ENCODE measurements around the gene ZGRF1.
"Not testable (repeated sequence)": the region's sequence is repeated elsewhere in the genome, so short reads cannot be mapped to it uniquely, and the experiment has no call there.

Gene ZGRF1

DNA sequence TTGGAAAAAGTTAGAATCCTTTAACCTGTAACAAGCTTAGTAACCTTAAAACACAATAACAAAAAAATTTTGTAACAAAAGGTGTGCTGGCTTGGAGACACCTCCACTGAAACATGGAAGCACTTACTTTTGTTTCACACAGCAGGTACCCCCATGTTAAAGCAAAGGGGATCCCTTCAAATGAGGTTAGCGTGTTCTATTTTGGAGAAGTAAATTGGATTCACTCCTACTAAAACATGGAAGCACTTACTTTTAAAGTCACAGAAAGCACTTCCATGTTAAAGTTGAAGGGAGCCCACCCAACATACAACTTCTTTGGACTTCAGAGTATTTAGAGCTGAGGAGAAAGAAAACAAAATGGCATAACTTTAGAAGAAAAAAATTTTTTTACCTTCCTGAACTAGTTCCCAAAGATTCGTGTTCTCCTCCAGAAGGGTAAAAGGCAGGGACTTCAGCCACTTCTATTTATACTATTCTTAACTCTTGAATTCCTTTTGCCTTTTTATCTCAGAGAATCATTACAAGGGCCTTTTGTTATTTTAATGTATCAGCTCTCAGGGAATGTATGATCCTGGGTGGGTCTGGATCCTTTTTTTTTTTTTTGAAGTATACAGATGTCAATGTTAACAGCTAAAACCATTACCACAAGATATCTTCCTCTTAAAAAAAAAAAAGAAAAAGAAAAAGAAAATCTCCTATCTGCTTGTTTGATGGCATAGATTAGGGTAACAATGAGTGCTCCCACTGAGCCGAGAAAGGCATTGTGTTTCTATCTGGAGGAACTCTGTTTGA lies 11.8 kb upstream of the ZGRF1 start:
- H3K27ac Mint-ChIP-seq, result no peak overlapping the region

DNA sequence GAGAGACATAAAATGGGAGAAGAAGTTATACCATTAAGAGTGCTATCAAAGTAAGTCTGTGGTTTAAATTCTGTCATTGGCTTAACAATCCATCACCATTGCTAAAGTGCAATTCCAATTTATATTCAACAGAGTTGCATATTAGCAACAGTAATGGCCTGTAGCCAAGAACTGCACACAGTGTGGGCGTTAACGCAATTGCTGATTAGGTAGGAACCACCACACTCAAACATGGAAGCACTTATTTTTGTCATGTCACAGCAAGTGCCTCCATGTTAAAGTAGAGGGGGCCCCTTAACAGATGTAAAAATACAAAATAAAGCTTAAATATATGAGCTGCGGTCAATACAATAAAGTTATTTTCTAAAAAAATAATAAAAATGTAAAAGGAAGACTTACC lies 11.1 kb upstream of the ZGRF1 start:
- Mint-ChIP-seq H3K27me3 (no peaks in the 10 kb centered on the region), H3K9me3 (ENCODE audit: low read depth) (no peaks in the 10 kb centered on the region), H3K27ac (no peak overlapping the region), H3K4me1 (ENCODE audit: low read depth) (peaks cover 8% of the 10 kb centered on the region), H3K36me3 (no peaks in the 10 kb centered on the region), H3K4me3 (no peak overlapping the region)

More for the DNA sequence above, 11.8 kb upstream of the ZGRF1 start:
- Mint-ChIP-seq H3K27me3 (no peaks in the 10 kb centered on the region), H3K9me3 (ENCODE audit: low read depth) (no peaks in the 10 kb centered on the region), H3K36me3 (no peaks in the 10 kb centered on the region), H3K4me1 (ENCODE audit: low read depth) (peaks cover 3% of the 10 kb centered on the region), H3K4me3 (no peak overlapping the region)

DNA sequence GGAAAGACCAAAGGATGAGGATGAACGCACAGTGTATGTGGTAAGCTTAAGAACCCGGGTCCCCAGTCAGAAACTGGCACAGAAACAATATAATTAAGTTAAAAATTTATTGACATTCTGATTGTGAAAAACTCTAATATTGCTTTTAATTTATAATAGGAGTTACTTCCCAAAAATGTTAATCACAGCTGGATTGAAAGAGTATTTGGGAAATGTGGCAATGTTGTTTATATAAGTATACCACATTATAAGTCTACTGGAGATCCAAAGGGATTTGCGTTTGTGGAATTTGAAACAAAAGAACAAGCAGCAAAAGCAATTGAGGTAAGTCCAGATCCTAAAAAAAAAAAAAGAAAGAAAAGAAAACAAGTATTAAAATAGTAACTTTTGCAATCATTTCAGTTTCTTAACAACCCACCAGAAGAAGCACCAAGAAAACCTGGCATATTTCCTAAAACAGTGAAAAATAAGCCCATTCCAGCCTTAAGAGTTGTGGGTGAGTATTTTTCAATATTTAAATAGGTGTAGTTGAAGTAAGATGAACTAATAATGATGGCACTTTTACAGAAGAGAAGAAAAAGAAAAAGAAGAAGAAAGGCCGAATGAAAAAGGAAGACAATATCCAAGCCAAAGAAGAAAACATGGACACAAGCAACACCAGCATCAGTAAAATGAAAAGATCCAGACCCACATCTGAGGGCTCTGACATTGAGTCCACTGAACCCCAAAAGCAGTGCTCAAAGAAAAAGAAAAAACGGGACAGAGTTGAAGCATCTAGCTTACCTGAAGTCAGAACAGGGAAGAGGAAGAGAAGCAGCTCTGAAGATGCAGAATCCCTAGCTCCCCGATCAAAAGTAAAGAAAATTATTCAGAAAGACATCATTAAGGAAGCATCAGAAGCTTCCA lies 10.2 kb upstream of the ZGRF1 start:
- Mint-ChIP-seq H3K27ac (no peak overlapping the region), H3K4me1 (ENCODE audit: low read depth) (peaks cover 12% of the 10 kb centered on the region), H3K27me3 (no peaks in the 10 kb centered on the region), H3K4me3 (no peak overlapping the region), H3K9me3 (ENCODE audit: low read depth) (no peaks in the 10 kb centered on the region), H3K36me3 (no peaks in the 10 kb centered on the region)

DNA sequence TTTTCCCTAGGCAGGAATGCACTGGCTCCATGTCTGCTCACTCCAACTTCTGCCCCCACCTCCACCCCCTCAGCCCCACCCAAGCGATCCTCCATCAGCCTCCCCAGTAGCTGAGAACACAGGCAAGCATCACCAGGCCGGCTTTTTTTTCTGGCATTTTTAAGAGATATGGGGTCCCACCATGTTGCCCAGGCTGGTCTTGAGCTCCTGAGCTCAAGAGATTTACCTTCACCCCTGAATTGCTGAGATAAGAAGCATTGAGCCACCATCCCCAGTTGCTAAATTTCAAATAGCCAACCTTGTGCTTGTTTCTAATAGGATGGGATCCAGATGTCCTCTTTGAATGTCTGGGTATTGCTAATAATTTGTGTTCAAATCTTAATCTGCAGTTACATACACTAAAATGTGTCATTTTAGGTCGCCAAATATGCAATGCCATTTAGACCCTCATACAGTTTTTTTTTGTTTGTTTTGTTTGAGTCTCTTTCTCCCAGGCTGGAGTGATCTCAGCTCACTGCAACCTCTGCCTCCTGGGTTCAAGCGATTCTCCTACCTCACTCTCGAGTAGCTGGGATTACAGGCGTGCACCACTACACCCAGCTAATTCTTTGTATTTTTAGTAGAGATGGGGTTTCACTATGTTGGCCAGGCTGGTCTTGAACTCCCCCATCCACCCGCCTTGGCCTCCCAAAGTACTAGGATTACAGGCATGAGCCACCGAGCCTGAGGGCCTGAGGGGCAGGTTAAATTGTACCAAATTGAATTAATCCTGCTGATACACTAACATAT lies 9.0 kb upstream of the ZGRF1 start:
- no peaks in the 10 kb centered on the region for H3K27me3 Mint-ChIP-seq
- H3K27ac Mint-ChIP-seq, result no peak overlapping the region
- H3K36me3 Mint-ChIP-seq, result peaks cover 1% of the 10 kb centered on the region
- H3K9me3 Mint-ChIP-seq (ENCODE audit: low read depth), result no peaks in the 10 kb centered on the region
- H3K4me1 Mint-ChIP-seq (ENCODE audit: low read depth), result peaks cover 21% of the 10 kb centered on the region
- H3K4me3 Mint-ChIP-seq, result no peak overlapping the region

DNA sequence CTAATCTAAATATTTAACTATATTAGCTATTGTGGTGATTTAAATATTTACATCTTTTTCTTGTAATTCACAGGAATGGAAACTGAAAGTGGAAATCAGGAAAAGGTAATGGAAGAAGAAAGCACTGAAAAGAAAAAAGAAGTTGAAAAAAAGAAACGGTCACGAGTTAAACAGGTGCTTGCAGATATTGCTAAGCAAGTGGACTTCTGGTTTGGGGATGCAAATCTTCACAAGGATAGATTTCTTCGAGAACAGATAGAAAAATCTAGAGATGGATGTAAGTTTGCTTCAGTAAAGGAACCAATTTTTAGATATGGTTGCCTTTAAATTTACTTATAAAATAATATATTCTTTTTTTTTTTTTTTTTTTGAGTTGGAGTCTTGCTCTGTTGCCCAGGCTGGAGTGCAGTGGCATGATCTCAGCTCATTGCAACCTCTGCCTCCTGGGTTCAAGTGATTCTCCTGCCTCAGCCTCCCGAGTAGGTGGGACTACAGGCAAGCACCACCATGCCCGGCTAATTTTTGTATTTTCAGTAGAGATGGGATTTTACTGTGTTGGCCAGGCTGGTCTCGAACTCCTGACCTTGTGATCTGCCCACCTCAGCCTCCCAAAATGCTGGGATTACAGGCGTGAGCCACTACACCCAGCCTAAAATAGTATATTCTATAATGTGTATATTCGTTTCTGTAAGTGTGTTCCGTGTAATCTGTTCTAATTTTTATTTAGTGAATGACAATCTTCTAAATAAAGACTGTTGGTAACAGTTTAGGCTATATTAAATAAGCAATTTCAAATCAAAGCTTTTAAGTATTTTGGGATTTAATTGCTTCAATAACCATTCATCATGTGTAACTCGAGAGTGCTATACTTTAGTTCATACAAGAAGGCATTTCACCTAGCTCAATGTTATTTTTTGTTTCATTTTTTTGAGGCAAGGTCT lies 8.2 kb upstream of the ZGRF1 start:
- not testable (repeated sequence) for H3K9me3 Mint-ChIP-seq (ENCODE audit: low read depth); H3K36me3 Mint-ChIP-seq; H3K27ac Mint-ChIP-seq; H3K4me3 Mint-ChIP-seq; H3K27me3 Mint-ChIP-seq
- H3K4me1 Mint-ChIP-seq (ENCODE audit: low read depth), result peaks cover 23% of the 10 kb centered on the region

DNA sequence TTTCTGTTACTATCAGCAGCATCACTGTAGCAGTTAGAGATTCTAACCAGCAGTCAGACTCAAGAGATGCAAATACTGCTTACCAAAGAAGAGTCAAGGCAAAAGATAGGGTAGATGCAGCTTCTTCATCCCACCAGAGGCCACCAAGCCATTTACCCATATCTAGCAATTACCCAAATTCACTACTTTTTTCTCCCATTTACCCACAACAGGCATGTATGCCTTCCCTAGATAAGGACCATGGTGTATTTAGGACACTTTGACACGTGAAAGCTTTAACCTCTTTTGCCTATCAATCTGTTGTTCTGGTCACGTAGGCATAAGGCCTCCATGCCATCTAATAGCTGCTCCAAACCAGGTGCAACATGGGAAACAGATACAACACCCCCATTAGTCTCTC lies 5.8 kb upstream of the ZGRF1 start:
- Mint-ChIP-seq H3K27ac (no peak overlapping the region), H3K4me1 (ENCODE audit: low read depth) (peaks cover 27% of the 10 kb centered on the region), H3K9me3 (ENCODE audit: low read depth) (no peaks in the 10 kb centered on the region), H3K27me3 (no peaks in the 10 kb centered on the region), H3K36me3 (peaks cover 7% of the 10 kb centered on the region), H3K4me3 (no peak overlapping the region)

DNA sequence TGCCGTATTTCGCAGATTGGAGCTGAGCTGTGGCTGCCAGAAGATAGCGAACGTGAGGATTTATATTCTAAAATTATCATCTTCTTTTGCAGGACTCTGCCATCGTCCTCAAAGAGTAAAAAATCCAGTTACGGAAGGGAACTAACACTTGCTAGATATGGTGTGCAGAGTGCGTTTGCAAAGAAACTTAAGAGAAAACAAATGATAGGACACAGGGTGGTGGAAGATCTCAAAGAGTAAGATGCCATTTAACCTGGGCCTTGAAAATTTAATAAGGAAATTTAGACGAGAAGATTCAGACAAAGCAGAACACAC lies 800 bp upstream of the ZGRF1 start:
- peaks cover 7% of the 10 kb centered on the region for H3K36me3 Mint-ChIP-seq
- no peaks in the 10 kb centered on the region for H3K27me3 Mint-ChIP-seq
- H3K9me3 Mint-ChIP-seq (ENCODE audit: low read depth), result no peaks in the 10 kb centered on the region
- H3K4me3 Mint-ChIP-seq, result no peak overlapping the region
- H3K27ac Mint-ChIP-seq, result no peak overlapping the region
- peaks cover 24% of the 10 kb centered on the region for H3K4me1 Mint-ChIP-seq (ENCODE audit: low read depth)

DNA sequence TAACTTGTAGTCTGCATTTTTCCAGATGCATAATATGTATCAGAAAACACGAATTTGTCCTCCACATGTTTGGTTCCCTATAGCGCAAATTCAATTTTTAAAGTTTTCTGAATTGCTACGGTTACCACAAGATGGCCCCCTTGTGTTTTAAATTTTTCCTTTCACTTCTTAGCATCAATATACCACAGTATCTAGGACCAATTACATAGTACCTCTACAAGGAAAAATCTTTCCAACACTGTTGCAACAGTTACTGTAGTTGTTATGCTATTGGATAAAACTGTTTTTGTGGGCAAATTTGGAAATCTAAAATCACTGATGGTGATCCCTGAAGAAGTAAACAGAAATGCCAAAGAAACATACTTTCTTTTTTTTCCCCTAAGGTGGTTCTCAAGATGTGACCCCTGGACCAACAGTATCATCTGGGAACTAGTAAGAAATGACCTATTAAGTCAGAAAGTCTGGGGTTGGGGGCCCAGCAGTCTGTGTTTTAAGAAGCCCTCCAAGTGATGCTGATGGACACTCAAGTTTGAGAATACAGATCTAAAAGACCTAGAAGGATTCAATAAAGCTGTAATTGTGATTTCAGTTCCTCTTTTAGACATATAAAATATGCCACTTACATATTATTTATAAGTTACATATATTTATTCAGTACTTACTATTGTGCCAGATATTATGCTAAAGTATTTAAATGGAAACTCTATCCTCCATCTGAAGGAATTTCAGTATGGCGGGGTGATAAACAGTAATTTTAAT lies 3.1 kb downstream of the ZGRF1 start:
- H3K27me3 Mint-ChIP-seq, result no peaks in the 10 kb centered on the region
- no peaks in the 10 kb centered on the region for H3K9me3 Mint-ChIP-seq (ENCODE audit: low read depth)
- no peaks in the 10 kb centered on the region for H3K36me3 Mint-ChIP-seq
- no peak overlapping the region for H3K4me3 Mint-ChIP-seq
- H3K27ac Mint-ChIP-seq, result no peak overlapping the region
- H3K4me1 Mint-ChIP-seq (ENCODE audit: low read depth), result peaks cover 5% of the 10 kb centered on the region

DNA sequence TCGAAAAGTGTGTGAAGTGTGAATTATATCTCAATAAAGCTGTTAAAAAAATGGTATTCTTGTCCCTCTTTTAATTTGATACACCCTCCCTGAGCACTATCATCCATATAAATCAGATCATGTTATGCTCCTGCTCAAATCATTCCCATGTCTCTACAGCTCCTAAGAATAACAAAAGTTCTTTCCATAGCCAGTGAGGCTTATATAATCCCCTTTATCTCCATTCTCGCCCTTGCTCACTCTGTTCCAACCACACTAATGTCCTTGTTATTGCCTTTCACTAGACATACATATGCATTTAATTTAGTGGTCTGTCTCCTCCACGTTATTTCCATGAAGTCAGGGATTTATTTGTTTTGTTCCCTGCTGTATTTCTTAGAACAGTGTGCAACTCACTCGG lies 10.5 kb downstream of the ZGRF1 start:
- Mint-ChIP-seq H3K27ac (no peak overlapping the region), H3K27me3 (no peaks in the 10 kb centered on the region), H3K4me1 (ENCODE audit: low read depth) (no peaks in the 10 kb centered on the region), H3K9me3 (ENCODE audit: low read depth) (peaks cover 4% of the 10 kb centered on the region), H3K36me3 (peaks cover 5% of the 10 kb centered on the region), H3K4me3 (no peak overlapping the region)

DNA sequence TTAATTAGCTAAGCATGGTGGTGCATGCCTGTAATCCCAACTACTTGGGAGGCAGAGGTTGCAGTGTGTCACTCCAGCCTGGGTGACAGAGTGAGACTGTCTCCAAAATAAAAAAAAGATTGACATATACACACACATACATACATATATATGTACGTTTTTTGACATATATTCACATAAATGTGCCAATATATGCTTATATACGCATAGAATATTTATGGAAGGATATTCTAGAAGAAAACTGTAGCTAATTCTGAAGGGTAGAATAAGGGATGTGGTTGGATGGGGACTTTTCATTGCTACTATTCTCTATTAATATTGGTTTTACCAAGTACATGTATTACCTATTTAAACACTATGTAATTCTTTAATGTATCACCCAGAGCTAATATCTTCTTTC lies 19.7 kb downstream of the ZGRF1 start:
- Mint-ChIP-seq H3K4me1 (ENCODE audit: low read depth) (no peaks in the 10 kb centered on the region), H3K27me3 (no peaks in the 10 kb centered on the region), H3K27ac (no peak overlapping the region), H3K36me3 (peaks cover 7% of the 10 kb centered on the region), H3K9me3 (ENCODE audit: low read depth) (no peaks in the 10 kb centered on the region), H3K4me3 (no peak overlapping the region)

DNA sequence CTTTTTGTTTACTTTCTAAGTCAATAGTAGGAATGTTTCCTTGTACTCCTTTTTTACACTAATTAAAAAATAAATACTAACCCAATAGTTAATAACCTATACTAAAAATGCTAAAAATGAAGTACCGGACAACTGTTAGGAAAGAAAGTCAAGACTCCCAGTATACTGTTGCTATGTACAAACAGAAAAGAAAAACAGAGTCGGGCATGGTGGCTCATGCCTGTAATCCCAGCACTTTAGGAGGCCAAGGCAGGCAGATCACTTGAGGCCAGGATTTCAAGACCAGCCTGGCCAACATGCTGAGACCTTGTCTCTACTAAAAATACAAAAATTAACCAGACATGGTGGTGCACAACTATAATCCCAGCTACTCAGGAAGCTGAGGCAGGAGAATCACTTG lies 23.9 kb downstream of the ZGRF1 start:
- not testable (repeated sequence) for H3K4me1 Mint-ChIP-seq (ENCODE audit: low read depth); H3K9me3 Mint-ChIP-seq (ENCODE audit: low read depth); H3K27me3 Mint-ChIP-seq; H3K27ac Mint-ChIP-seq; H3K36me3 Mint-ChIP-seq; H3K4me3 Mint-ChIP-seq

DNA sequence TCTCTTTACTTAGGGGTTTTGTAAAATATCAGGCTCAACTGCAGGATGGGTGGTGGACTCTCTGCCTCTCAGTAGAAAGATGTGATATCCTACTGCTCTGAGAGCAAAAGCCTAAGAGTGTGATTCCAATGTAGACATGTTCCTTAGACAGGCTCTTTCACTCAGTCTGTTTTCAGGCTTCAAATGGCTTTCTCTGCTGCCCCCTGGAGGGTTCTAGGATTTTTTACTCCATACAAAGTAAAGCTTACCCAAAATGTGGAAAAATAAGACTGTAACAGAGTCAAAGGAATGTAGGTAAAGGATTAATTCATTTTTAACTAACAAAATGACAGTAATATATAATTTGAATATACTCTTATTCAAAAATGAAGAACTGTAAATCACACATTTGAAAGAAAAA lies 32.1 kb downstream of the ZGRF1 start:
- Mint-ChIP-seq H3K27ac (no peak overlapping the region), H3K27me3 (no peaks in the 10 kb centered on the region), H3K36me3 (no peaks in the 10 kb centered on the region), H3K4me1 (ENCODE audit: low read depth) (no peaks in the 10 kb centered on the region), H3K4me3 (no peak overlapping the region), H3K9me3 (ENCODE audit: low read depth) (no peaks in the 10 kb centered on the region)

DNA sequence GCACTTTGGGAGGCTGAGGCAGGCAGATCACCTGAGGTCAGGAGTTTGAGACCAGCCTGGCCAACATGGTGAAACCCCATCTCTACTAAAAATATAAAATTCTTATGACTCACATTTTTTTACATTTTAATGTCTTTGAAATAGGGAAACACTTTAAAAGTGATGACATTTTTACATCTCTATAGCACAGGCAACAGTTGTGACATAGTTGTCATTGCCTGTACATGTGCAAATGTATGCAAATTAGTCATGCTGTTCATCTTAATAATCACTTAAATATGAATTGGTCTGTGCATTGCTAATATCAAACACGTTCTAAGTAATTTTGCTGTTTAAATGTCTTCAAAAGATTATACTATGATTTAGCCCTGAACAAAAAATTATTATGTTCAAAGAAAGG lies 41.7 kb downstream of the ZGRF1 start:
- no peak overlapping the region for H3K27ac Mint-ChIP-seq
- no peaks in the 10 kb centered on the region for H3K27me3 Mint-ChIP-seq
- H3K4me3 Mint-ChIP-seq, result no peak overlapping the region
- peaks cover 7% of the 10 kb centered on the region for H3K9me3 Mint-ChIP-seq (ENCODE audit: low read depth)
- H3K4me1 Mint-ChIP-seq (ENCODE audit: low read depth), result no peaks in the 10 kb centered on the region
- peaks cover 15% of the 10 kb centered on the region for H3K36me3 Mint-ChIP-seq
